Activated CD4-positive, alpha-beta T cell treated with anti-CD3 and anti-CD28 coated beads for 24 hours (primary cell): ENCODE results near the gene GGA2.
A peak's percentile ranks its signal among the peaks of the same experiment; 100 is the strongest.
"Not testable (repeated sequence)": the region's sequence is repeated elsewhere in the genome, so short reads cannot be mapped to it uniquely, and the experiment has no call there.

ENCODE experiments used
- DNase-seq, 2 donors: peaks; one replicate each; pipeline ENCODE4 v3.0.0-alpha.2; 2020; ENCODE audit warnings: low read depth in 2 of 2

GGA2 gene

DNA sequence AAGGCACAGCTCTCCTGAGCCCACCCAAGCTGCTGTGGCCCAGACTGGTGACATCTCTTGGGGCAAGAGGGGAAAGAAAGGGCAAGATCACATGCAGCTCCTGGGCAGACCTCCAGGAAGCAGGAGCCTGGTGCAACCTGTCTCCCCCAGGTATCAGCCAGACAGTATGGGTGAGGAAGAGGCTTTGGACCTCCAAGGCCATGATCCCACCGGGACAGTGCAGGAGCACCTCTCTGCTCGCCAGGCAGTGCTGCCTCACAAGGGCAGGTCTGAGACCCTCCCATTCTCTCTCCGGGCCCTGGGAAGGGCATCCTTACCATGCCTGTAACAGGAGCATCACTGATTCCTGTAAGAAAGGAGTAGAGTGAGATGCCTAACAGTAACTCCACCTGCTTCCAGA, 31.7 kb downstream of the GGA2 start:
- no peak for DNase-seq

GRCh38 chr16:23476289-23476688, 34.0 kb downstream of the GGA2 start:
- no peak for DNase-seq

DNA sequence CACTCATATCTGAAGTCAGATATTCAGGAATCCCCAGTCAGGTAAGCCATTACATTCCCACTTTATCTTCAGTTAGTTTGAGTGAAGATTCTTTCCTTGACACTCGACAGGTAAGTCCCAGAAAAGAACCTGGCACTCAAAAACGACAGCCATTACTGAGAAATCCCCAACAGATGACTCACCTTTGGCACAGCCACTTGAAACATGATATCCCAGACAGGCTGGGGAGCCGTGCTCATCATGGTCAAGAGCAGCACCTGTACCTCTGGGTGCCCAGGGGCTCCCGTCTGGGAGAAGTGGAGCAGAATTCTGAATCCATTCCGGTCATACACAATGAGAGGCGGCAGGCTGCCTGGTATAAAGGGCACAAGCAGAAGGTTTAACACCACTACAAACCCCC, 40.5 kb downstream of the GGA2 start:
- no peak for DNase-seq

DNA sequence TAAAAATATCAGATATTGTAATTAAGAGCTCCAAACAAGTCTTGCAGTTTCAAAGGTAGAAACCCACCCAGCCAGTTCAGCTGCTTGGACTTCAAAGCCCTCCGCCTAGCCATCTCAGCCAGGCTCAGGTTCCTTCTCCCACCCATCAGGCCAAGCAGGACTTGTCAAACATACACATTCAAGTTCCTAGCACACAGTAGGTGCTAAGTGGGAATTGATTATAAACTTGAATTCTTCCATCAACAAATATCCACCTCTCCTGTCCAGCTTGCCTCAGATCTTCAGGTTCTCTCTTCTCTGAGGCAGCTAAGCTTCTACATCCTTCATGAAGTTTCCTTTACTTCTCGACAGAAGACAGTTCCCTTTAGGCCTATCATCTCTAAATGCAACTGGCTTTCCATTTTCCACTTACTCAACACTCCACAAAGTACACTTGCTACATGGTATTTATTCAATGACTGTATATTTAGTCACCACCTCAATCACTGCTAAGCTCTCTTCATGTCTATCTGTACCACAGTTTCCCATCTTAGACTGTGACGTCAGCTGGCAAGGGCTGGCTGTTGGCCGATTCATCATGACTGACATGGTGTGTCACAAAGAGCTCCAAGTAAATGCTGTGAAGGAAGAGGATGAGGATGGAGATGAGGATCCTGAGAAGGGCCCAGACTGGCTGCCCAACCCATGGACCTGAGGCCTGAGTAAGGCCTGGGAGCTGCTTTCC, 44.0 kb downstream of the GGA2 start:
- no peak for DNase-seq

DNA sequence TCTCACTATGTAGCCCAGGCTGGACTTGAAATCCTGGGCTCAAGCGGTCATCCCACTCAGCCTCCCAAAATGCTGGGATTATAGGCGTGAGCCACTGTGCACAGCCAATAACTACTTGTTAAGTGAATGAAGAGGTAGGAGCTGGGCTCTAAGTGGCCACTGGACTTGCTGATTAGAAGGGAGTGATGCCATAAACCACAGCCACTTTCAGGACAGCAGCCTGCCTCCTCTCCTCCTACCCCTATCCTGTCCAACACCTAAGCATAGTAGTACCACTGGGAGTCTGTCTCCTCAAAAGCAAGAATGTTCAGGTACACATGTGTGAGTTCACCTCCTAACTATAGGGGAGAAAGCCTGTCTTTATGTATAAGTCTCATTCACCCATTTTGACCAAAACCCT, 45.1 kb downstream of the GGA2 start:
- DNase-seq, result no peak

DNA sequence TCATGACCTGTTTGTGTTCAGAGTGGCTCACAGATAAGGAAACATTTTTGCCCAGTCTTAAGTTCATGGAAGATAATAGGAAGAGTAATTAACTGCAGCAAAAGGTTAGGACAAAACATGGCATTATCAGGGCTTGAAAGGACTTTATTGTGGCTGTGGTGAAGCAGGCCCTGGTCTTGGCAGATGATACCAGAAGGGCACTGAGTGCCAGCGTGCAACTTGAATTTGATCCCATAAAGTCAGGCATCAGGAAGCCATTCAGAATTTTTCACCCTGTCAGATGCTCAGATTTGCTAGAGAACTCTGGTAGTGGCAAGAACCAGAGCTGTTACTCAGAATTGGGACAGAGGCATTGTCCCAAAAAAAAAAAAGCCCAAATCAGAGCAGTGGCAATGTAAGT, 46.1 kb downstream of the GGA2 start:
- DNase-seq, result no peak

- not testable (repeated sequence) for DNase-seq
Measured at GRCh38 chr16:23462994-23463393, 47.3 kb downstream of the GGA2 start.

GRCh38 chr16:23453338-23454052, 56.8 kb downstream of the GGA2 start:
- no peak for DNase-seq

DNA sequence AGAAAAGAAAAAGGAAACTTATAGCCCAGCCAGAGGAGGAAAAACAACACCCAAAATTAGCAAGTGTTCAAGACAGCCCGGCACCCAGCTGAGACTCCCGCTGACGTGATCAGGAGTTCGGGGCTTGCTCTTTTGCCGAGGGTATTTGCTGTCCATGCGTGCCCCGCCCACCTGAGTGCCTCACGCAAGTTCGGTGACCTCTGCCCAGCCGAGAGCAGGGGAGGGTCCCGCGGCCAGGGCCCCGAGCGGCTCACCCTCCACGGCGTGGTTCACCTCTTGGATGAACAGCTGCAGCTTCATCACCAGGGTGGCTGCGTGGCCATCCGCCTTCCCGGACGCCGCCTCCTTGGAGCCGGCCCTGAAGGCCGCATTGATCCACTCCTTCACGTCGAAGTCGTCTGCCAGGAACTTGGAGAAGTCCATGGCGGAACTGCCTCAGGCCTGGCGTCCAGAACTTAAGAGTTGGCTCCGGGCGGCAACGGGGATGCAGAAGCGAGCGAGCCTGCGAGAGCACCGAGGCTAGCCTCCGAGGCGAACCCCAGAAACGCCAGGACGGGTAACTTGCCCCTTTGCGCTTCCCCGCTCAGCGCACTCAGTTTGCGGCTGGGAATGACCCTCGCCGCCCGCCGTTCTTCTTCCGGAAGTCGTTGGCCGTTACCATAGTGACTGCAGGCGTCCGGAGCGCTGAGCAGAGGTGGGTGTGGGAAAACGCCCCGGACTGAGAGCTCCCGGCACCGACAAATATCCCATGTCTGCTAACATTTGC, 57.5 kb downstream of the GGA2 start, which contains the start of gene COG7:
TSS of gene COG7 (minus strand) at position 618 of the 766 bp plus-strand sequence. CDS start at position 423, 195 bp downstream.
- DNase-seq, result peak; percentile 72 to 75

DNA sequence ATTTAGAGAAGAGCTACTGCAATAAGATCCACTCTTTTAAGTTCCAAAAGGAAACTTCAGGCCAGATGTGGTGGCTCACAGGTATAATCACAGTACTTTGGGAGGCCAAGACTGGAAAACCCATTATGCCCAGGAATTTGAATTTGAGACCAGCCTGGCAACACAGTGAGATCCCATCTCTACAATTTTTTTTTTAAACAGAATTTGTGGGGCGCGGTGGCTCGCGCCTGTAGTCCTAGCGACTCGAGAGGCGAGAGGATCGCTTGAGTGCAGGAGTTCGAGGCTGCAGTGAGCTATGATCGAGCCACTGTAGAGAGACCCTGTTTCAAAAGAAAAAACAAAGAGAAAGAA, 58.1 kb downstream of the GGA2 start:
- DNase-seq, result no peak

GRCh38 chr16:23448392-23448791, 61.9 kb downstream of the GGA2 start:
- no peak for DNase-seq

DNA sequence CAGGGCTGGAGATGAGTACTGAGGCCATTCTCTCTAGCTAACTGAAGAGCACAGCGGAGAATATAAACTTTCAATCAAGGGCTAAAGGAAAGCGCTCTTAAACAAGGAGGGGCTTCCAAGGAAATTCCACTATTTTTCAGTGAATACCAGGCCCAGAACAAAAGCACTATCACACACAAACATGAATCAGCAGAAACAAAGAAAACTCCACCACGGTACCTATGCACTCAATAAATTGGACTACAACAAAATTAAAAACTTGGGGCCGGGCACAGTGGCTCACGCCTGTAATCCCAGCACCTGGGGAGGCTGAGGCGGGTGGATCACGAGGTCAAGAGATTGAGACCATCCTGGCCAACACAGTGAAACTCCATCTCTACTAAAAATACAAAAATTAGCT, 72.8 kb downstream of the GGA2 start:
- not testable (repeated sequence) for DNase-seq

DNA sequence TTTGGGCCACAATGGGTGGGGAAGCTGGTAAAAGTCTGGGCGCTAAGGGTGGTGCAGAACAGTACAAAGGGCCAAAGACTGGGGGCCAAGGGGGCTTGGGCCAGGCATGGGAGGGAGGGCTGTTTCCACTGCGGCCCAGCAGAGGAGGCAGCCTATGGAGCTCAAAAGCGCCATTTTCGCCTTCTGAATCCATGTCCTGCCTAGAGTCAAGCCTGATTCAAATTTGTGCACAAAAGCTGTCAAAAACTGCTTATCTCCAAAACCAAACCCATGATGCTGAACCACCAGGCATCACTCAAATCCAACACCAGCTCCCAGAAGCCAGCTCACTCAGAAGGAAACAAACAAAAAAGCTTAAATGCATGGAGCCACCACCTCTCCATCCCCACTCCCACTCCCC, 73.3 kb downstream of the GGA2 start:
- DNase-seq, result no peak

DNA sequence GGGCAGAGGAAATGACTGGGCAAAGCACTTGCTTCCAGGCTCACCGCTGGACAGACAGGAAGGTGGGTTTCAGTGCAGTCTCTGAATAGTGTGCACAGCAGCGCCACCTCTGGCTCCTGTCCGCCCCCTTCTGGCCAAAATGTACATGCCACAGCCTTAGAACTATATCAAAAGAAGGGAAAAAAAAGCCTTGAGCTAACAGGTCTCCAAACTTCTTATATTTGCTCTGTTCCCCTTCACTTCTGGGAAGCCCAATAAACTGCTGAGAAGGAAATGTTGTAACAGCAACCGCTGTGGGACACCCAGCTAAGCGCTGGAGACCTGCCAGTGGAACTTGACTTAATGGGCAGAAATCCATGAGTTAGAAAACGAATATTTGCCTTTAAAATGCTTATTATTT, 74.8 kb downstream of the GGA2 start:
- DNase-seq, result peak; percentile 53 to 54

GRCh38 chr16:23434380-23434779, 75.9 kb downstream of the GGA2 start:
- DNase-seq, result no peak

DNA sequence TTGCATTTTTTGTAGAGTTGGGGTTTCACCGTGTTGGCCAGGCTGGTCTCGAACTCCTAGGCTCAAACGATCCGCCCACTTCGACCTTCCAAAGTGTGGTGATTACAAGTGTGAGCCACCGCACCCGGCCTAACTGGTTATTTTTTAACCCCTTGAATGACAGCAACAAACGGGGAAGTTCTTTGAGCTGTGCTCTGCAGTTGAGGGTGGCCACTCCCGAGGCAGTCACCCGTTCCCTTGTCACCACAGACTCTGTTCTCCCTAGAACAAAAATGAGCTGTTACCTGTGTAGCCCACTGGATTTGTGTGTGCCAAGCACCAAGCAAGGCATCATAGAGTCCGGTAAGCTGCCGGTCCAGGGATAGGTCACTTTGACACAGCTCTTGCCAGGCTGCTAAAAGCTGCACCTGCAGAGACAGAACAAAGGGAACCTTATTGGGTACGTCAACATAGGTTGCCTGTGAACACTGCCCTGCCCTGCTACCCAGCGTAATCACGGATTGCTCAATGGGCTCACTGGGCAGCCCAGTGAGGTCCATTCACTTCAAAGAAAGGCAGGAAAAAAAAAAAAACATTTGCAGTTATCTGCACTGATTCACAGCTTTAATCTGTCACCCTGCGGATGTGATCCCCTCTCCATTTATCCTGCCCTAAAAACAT, 76.9 kb downstream of the GGA2 start:
- no peak for DNase-seq

DNA sequence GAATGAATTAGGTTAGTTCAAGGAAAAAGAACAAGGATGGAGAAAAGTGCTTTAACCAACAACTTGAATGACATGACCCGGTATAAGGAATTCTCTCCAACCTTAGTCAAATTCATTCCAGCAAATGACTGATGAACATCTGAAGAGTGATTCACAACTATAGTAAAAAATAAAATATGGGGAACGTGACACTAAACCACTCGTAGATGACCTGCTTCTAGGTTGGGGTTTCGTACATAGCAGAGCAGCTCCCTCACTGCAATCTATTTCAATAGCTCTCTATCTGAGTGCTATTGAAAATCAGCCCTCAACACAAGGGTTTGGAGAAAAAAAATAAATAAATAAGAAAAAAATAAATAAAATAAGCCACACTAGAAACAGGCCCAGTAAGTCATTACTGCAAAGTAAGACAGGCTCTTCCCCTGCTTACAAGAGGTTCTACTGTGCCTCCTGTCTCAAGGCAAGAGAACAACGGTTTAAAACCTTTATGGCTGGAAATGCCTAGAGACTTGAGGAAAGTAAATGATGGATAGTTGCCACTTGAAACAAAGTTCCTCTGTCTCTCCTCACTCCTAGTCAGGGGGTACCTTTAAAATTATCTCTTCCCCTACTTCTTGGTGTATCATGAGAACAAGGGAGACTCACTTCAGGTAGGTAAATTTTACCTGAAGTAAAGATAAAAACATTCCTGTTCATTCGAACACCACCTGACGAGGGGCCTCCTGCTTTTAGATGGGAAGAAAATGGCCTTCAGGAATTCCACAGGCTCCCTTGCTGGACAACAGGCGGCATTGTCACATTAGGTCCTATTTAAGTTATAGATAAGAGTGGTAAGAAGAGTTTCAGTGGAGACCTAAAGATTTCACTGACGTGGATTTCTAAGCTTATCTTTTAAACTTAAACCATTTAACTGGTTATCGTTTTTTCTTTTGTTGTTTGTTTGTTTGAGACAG, 77.8 kb downstream of the GGA2 start:
- DNase-seq, result no peak

GRCh38 chr16:23428351-23428750, 81.9 kb downstream of the GGA2 start:
- DNase-seq, result no peak

DNA sequence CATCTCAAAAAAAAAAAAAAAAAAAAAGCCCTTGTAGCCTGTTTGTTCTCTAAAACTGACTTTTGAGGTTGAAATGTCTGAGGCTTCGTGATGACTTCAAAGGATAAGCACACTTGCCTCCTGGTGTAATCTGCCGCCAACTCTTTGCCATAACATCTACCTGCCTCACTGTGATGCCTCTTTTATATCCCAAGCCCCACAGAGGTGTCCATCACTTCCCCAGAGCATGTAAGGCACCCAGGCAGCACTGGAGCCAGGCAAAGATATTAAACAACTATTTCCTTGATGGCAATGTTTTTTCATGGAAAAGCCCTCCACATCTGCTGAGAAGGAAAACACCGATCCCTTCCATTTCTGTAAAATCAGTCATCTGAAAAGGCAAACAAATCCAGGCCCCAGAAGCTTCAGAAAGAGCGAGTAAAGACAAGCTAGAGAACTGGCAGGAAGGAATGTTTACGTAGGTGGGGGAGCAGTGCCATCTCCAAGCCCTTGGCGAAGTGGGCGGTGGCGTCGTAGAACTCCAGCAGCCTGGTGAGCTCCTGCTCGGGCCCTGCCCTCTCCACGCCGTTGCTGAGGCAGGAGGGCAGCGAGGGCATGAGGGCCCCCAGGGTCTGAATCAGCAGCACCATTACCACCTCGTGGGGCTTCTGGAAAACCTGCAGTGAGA, 85.9 kb downstream of the GGA2 start:
- no peak for DNase-seq

GRCh38 chr16:23423496-23424049, 86.7 kb downstream of the GGA2 start:
- no peak for DNase-seq
